ENCODE data around the gene LHX4.

LHX4 gene

GRCh38 chr1:180195916-180196315 lies 34.1 kb upstream of the LHX4 start:
- in situ Hi-C loops (cut with MboI; ENCODE audit: low pct_unique_long_range_greater_than_20kb, low sequenced_read_pairs, unreplicated experiment) = loop anchor here (25.0 kb wide), 1 partner anchor 484 kb away; no protein-coding TSS in a partner anchor
- DNase-seq (ENCODE audit: low spot score) = no peak
- no peak for TF ChIP-seq CTCF (IDR thresholded peaks at IDR 0.05; ENCODE audit: extremely low read depth, insufficient read depth, missing control alignments)

GRCh38 chr1:180196436-180197003 lies 33.5 kb upstream of the LHX4 start:
- in situ Hi-C loops (cut with MboI; ENCODE audit: low pct_unique_long_range_greater_than_20kb, low sequenced_read_pairs, unreplicated experiment) = loop anchor here (25.0 kb wide), 1 partner anchor 484 kb away; no protein-coding TSS in a partner anchor
- DNase-seq (ENCODE audit: low spot score) = no peak

GRCh38 chr1:180197231-180197630 lies 32.8 kb upstream of the LHX4 start:
- TF ChIP-seq CTCF (IDR thresholded peaks at IDR 0.05; ENCODE audit: extremely low read depth, insufficient read depth, missing control alignments) = no peak
- DNase-seq (ENCODE audit: low spot score) = no peak
- in situ Hi-C loops (cut with MboI; ENCODE audit: low pct_unique_long_range_greater_than_20kb, low sequenced_read_pairs, unreplicated experiment) = loop anchor here (25.0 kb wide), 1 partner anchor 485 kb away; no protein-coding TSS in a partner anchor

More at GRCh38 chr1:180196436-180197003, 33.5 kb upstream of the LHX4 start:
- TF ChIP-seq CTCF (IDR thresholded peaks at IDR 0.05; ENCODE audit: extremely low read depth, insufficient read depth, missing control alignments) = no peak

GRCh38 chr1:180198196-180198595 lies 31.9 kb upstream of the LHX4 start:
- no peak for TF ChIP-seq CTCF (IDR thresholded peaks at IDR 0.05; ENCODE audit: extremely low read depth, insufficient read depth, missing control alignments)
- in situ Hi-C loops (cut with MboI; ENCODE audit: low pct_unique_long_range_greater_than_20kb, low sequenced_read_pairs, unreplicated experiment) = loop anchor here (25.0 kb wide), 1 partner anchor 486 kb away; no protein-coding TSS in a partner anchor
- no peak for DNase-seq (ENCODE audit: low spot score)

GRCh38 chr1:180198611-180199010 lies 31.5 kb upstream of the LHX4 start:
- no peak for TF ChIP-seq CTCF (IDR thresholded peaks at IDR 0.05; ENCODE audit: extremely low read depth, insufficient read depth, missing control alignments)
- no peak for DNase-seq (ENCODE audit: low spot score)
- in situ Hi-C loops (cut with MboI; ENCODE audit: low pct_unique_long_range_greater_than_20kb, low sequenced_read_pairs, unreplicated experiment) = loop anchor here (25.0 kb wide), 1 partner anchor 486 kb away; no protein-coding TSS in a partner anchor

- DNase-seq (ENCODE audit: low spot score) = no peak
- in situ Hi-C loops (cut with MboI; ENCODE audit: low pct_unique_long_range_greater_than_20kb, low sequenced_read_pairs, unreplicated experiment) = loop anchor here (25.0 kb wide), 1 partner anchor 487 kb away; no protein-coding TSS in a partner anchor
- TF ChIP-seq CTCF (IDR thresholded peaks at IDR 0.05; ENCODE audit: extremely low read depth, insufficient read depth, missing control alignments) = no peak
These were observed 31.0 kb upstream of the LHX4 start for GRCh38 chr1:180199018-180199417.
